Measurements from ENCODE around the gene AGAP1.

The AGAP1 gene

DNA sequence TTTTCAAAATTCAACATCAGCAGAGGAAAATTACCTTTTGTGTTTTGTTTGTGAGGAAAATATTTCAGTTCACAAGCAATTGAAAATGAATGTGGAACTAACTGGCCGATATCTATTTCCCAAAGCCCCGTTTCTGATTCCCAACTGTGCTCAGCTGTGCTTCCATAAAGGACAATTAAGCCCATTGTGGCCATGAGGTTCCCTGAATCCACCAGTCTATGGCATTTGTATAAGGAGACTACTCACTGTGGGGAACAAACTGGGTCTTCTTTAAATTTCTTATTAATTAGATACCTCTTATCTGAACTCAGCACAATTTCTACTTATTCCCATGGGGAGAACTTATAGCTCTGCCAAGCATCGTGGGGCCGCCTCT, 31.4 kb upstream of the AGAP1 start:
- TF ChIP-seq, protein P1, sequence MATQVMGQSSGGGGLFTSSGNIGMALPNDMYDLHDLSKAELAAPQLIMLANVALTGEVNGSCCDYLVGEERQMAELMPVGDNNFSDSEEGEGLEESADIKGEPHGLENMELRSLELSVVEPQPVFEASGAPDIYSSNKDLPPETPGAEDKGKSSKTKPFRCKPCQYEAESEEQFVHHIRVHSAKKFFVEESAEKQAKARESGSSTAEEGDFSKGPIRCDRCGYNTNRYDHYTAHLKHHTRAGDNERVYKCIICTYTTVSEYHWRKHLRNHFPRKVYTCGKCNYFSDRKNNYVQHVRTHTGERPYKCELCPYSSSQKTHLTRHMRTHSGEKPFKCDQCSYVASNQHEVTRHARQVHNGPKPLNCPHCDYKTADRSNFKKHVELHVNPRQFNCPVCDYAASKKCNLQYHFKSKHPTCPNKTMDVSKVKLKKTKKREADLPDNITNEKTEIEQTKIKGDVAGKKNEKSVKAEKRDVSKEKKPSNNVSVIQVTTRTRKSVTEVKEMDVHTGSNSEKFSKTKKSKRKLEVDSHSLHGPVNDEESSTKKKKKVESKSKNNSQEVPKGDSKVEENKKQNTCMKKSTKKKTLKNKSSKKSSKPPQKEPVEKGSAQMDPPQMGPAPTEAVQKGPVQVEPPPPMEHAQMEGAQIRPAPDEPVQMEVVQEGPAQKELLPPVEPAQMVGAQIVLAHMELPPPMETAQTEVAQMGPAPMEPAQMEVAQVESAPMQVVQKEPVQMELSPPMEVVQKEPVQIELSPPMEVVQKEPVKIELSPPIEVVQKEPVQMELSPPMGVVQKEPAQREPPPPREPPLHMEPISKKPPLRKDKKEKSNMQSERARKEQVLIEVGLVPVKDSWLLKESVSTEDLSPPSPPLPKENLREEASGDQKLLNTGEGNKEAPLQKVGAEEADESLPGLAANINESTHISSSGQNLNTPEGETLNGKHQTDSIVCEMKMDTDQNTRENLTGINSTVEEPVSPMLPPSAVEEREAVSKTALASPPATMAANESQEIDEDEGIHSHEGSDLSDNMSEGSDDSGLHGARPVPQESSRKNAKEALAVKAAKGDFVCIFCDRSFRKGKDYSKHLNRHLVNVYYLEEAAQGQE (IDR thresholded peaks at IDR 0.05; ENCODE audit: insufficient read depth in 1 of 2, low read depth in 2 of 2, low read length in 2 of 2) = no peak
- TF ChIP-seq TAF1 (IDR thresholded peaks at IDR 0.05; ENCODE audit: borderline replicate concordance, insufficient read depth, low read length) = no peak
- TF ChIP-seq FOXP2 (optimal IDR thresholded peaks at IDR 0.05; ENCODE audit: borderline replicate concordance, extremely low read depth, extremely low read length, insufficient read depth) = no peak
- no peak for TF ChIP-seq SIN3A (IDR thresholded peaks at IDR 0.05; ENCODE audit: borderline replicate concordance, insufficient read depth, low read length)
- TF ChIP-seq POLR2AphosphoS5 (IDR thresholded peaks at IDR 0.05; ENCODE audit: low read depth, low read length) = no peak

DNA sequence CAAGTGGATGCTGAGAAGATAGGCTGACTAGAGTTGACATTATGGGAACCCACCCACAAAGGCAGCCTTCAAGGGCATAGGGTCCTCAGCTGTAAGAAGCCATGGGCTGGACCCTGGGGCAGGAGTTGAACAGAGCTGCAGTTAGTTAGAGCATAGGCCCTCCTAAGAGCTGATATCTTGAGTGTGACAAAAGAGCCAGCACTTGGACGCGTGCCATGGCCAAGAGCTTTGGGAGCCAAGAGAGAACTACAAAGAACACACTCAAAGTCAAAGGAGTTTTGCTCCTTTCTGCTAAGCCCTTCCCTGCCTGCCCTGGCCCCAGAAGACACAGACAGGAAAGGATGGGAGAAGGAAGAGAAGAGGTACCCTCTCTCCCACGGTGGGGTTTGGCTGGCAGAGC, 29.9 kb upstream of the AGAP1 start:
- no peak for TF ChIP-seq POLR2AphosphoS5 (IDR thresholded peaks at IDR 0.05; ENCODE audit: low read depth, low read length)
- TF ChIP-seq TAF1 (IDR thresholded peaks at IDR 0.05; ENCODE audit: borderline replicate concordance, insufficient read depth, low read length) = no peak
- TF ChIP-seq, protein P1 (IDR thresholded peaks at IDR 0.05; ENCODE audit: insufficient read depth in 1 of 2, low read depth in 2 of 2, low read length in 2 of 2) = no peak
- no peak for TF ChIP-seq FOXP2 (optimal IDR thresholded peaks at IDR 0.05; ENCODE audit: borderline replicate concordance, extremely low read depth, extremely low read length, insufficient read depth)

DNA sequence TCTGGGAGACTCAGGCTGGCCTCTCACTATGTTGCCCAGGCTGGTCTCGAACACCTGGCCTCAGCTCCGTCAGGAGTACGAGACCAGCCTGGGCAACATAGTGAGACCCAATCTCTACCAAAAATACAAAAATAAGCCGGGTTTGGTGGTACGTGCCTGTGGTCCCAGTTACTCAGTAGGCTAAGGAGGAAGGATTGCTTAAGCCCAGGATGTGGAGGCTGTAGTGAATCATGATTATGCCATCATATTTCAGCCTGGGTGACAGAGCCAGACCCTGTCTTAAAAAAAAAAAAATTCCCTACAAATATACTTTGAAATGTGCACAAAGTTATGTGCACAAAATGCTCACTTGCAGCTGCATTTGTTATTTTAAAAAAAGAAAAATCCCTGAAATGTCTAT, 26.3 kb upstream of the AGAP1 start:
- TF ChIP-seq TAF1 (IDR thresholded peaks at IDR 0.05; ENCODE audit: borderline replicate concordance, insufficient read depth, low read length) (no peak), FOXP2 (optimal IDR thresholded peaks at IDR 0.05; ENCODE audit: borderline replicate concordance, extremely low read depth, extremely low read length, insufficient read depth) (no peak), SIN3A (IDR thresholded peaks at IDR 0.05; ENCODE audit: borderline replicate concordance, insufficient read depth, low read length) (no peak), POLR2AphosphoS5 (IDR thresholded peaks at IDR 0.05; ENCODE audit: low read depth, low read length) (no peak)
- TF ChIP-seq, protein P1 (IDR thresholded peaks at IDR 0.05; ENCODE audit: insufficient read depth in 1 of 2, low read depth in 2 of 2, low read length in 2 of 2) = no peak

DNA sequence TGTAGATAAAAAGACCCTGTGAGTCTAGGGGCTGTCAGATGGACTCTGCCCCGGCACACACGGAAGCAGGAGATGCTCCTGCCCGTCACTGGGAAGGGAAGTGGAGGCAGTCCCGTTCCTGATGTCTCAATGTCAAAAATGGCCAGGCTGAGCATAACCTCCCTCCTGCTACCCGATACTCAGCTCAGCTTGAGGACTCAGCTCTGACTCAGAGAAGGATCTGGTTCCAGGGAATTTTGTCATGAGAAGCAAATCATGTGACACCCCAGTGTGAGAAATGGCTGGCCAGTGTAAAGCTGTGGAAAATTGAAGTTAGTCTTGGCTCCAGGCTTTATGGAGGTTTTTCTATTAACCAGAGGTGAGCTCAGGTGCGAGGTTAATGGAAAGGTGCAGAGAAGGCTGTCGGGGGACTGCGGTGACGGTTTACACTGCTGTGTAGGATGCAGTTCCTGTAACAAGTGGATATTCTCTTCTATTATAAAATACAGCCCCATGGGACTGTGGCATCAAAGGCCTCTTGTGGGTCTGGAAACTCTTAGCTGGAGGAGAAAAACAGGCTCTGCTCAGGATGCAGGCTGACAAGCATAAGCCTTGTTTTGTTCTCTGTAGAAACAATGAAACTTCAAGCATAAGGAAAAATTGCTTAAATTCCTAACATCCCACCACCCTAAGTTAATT, 24.7 kb upstream of the AGAP1 start:
- no peak for TF ChIP-seq TAF1 (IDR thresholded peaks at IDR 0.05; ENCODE audit: borderline replicate concordance, insufficient read depth, low read length)
- TF ChIP-seq, protein P1 (IDR thresholded peaks at IDR 0.05; ENCODE audit: insufficient read depth in 1 of 2, low read depth in 2 of 2, low read length in 2 of 2) = no peak
- TF ChIP-seq SIN3A (IDR thresholded peaks at IDR 0.05; ENCODE audit: borderline replicate concordance, insufficient read depth, low read length) = no peak
- TF ChIP-seq FOXP2 (optimal IDR thresholded peaks at IDR 0.05; ENCODE audit: borderline replicate concordance, extremely low read depth, extremely low read length, insufficient read depth) = no peak
- TF ChIP-seq POLR2AphosphoS5 (IDR thresholded peaks at IDR 0.05; ENCODE audit: low read depth, low read length) = no peak
